Uterus (tissue), 2 donors: ENCODE measurements around the gene LRRC56.

ENCODE experiments used
- POLR2A ChIP-seq, 2 donors: fragments of 450-650 bp; IDR thresholded peaks; one replicate each; pipeline ENCODE4 v1.6.1; 2016; ENCODE audit warnings: antibody characterized with exemption in 2 of 2, mild to moderate bottlenecking in 1 of 2, moderate library complexity in 1 of 2
- TF ChIP-seq, protein P1 (sequence below), 4 experiments: fragments of 200-600 bp in 2 of 4; fragments of 450-650 bp in 2 of 4; sonication (generic) in 2 of 4; IDR thresholded peaks; one replicate each; pipeline ENCODE4 v1.5.1; 2016 to 2019; ENCODE audit warnings: antibody characterized with exemption in 4 of 4, mild to moderate bottlenecking in 2 of 4, moderate library complexity in 1 of 4

DNA sequence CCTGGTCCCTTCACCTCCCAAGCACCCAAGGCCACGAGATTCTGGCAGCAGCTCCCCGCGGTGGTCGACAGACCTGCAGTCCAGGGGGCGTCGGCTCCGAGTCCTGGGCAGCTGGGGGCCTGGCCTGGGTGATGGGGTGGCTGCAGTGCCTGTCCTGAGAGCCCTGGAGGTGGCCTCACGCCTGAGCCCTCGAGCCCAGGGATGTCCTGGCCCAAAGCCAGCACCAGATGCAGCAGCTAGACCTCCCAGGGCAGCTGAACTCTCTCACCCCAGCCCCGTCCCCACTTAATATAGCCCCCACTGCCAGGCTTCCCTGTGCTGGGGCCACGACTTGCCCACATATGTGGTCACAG lies 16.6 kb downstream of the LRRC56 start:
- TF ChIP-seq, protein P1, sequence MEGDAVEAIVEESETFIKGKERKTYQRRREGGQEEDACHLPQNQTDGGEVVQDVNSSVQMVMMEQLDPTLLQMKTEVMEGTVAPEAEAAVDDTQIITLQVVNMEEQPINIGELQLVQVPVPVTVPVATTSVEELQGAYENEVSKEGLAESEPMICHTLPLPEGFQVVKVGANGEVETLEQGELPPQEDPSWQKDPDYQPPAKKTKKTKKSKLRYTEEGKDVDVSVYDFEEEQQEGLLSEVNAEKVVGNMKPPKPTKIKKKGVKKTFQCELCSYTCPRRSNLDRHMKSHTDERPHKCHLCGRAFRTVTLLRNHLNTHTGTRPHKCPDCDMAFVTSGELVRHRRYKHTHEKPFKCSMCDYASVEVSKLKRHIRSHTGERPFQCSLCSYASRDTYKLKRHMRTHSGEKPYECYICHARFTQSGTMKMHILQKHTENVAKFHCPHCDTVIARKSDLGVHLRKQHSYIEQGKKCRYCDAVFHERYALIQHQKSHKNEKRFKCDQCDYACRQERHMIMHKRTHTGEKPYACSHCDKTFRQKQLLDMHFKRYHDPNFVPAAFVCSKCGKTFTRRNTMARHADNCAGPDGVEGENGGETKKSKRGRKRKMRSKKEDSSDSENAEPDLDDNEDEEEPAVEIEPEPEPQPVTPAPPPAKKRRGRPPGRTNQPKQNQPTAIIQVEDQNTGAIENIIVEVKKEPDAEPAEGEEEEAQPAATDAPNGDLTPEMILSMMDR (IDR thresholded peaks at IDR 0.05), result no peak
- TF ChIP-seq POLR2A (IDR thresholded peaks at IDR 0.05), result no peak
